HG03135 (cell line): ENCODE results near the gene MEX3D.
"Not testable (repeated sequence)": the region's sequence is repeated elsewhere in the genome, so short reads cannot be mapped to it uniquely, and the experiment has no call there.

Source experiments
- ATAC-seq: cut with Tn5 transposase; IDR thresholded peaks from one replicate; pipeline ENCODE4 v1.9.1; 2021; ENCODE audit warnings: mild to moderate bottlenecking, moderate library complexity; ENCODE audit not compliant: unreplicated experiment

Gene MEX3D

GRCh38 chr19:1540365-1540925 lies 27.7 kb downstream of the MEX3D start:
- no peak for ATAC-seq

- ATAC-seq = not testable (repeated sequence)
These were observed 28.4 kb downstream of the MEX3D start for GRCh38 chr19:1539749-1540148.

GRCh38 chr19:1538978-1539377 lies 29.1 kb downstream of the MEX3D start:
- ATAC-seq = no peak

- ATAC-seq = not testable (repeated sequence)
These were observed 32.4 kb downstream of the MEX3D start for GRCh38 chr19:1535699-1536098.

- ATAC-seq = no peak
These were observed 33.2 kb downstream of the MEX3D start for GRCh38 chr19:1534972-1535371.

GRCh38 chr19:1533510-1534150 lies 34.5 kb downstream of the MEX3D start:
- no peak for ATAC-seq

GRCh38 chr19:1532003-1532402 lies 36.1 kb downstream of the MEX3D start:
- no peak for ATAC-seq

- ATAC-seq = no peak
These were observed 36.5 kb downstream of the MEX3D start for GRCh38 chr19:1531587-1531986.

GRCh38 chr19:1530856-1531255 lies 37.3 kb downstream of the MEX3D start:
- not testable (repeated sequence) for ATAC-seq

GRCh38 chr19:1529430-1529816 lies 38.7 kb downstream of the MEX3D start:
- no peak for ATAC-seq

- ATAC-seq = no peak
These were observed 39.3 kb downstream of the MEX3D start for GRCh38 chr19:1528596-1529429.

GRCh38 chr19:1527650-1528309 lies 40.3 kb downstream of the MEX3D start:
- no peak for ATAC-seq

- ATAC-seq = no peak
These were observed 41.0 kb downstream of the MEX3D start for GRCh38 chr19:1526979-1527649.

GRCh38 chr19:1526066-1526778 lies 41.9 kb downstream of the MEX3D start:
- ATAC-seq = no peak

- no peak for ATAC-seq
These were observed 42.8 kb downstream of the MEX3D start for GRCh38 chr19:1525343-1525742.

- no peak for ATAC-seq
These were observed 43.2 kb downstream of the MEX3D start for GRCh38 chr19:1524972-1525325.

- ATAC-seq = no peak
These were observed 43.7 kb downstream of the MEX3D start for GRCh38 chr19:1524287-1524971.

GRCh38 chr19:1523412-1524286 lies 44.5 kb downstream of the MEX3D start, which contains the start of gene PLK5:
Gene PLK5, plus strand, starts transcription at chr19:1524077. Its CDS starts 2,920 bp downstream, at chr19:1526997.
- no peak for ATAC-seq

- ATAC-seq = no peak
These were observed 45.3 kb downstream of the MEX3D start for GRCh38 chr19:1522838-1523237.
